ENCODE measurements around the gene RHBG.
A peak's percentile ranks its signal among the peaks of the same experiment; 100 is the strongest.

Gene RHBG

DNA sequence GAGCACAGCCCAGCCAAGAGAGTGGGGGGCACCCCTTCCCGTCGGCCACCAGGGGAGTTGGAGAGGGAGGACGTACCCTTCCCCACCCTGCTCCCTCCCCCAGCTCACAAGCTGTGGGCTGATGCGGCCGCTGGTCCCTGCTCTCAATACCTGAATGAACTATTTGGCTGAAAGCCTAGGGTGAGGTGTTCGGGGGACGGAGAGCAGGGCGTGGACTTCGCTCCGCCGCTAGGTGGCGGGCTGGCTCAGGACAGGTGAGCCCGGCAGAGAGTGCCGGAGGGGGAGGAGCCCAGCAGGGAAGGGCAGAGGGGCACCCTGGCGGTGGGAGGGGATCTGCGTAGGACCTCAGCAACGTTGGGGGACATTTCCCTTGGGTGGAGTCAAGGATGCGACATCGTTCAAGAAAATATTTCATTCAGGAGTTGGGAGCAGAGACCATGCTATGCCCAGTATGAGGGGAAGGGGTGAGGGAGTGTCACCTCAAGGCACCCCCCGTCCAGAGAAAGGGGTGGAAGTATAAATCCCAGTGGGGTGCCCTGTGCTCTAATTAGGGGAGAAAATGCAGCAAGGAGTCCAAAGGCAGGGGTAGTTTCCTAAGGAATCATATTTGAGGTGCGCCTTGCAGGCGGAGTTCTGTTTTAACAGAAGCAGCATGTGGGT lies 12.0 kb upstream of the RHBG start:
- peaks cover 19 to 45% (median 31%) of the 10 kb centered on the region in 11 experiments; a peak in 21 of 22 replicates for H3K27me3 ChIP-seq
- no peak overlapping the region for H3K9ac ChIP-seq
- no peaks in the 10 kb centered on the region for H4K20me1 ChIP-seq
- H3K4me1 ChIP-seq, result peaks cover 0 to 9% (median 0%) of the 10 kb centered on the region in 10 experiments; a peak in 4 of 20 replicates
- H3K9me3 ChIP-seq (replicated peaks in 1 of 11), result no peaks in the 10 kb centered on the region
- H3K4me2 ChIP-seq, result peak overlapping the region; percentile 10 to 52 (median 36); a peak in 15 of 22 replicates
- TF ChIP-seq Cebpa-rat (IDR thresholded peaks at IDR 0.05), result no peak
- H3K36me3 ChIP-seq, result no peaks in the 10 kb centered on the region
- H3K27ac ChIP-seq, result no peak overlapping the region
- no peak overlapping the region for H3K4me3 ChIP-seq

GRCh38 chr1:156357977-156358376 lies 11.0 kb upstream of the RHBG start:
- Histone ChIP-seq H3K4me2 (no peak overlapping the region), H4K20me1 (no peaks in the 10 kb centered on the region), H3K4me3 (no peak overlapping the region), H3K27ac (no peak overlapping the region), H3K4me1 (peaks cover 0 to 9% (median 0%) of the 10 kb centered on the region in 10 experiments; a peak in 4 of 20 replicates), H3K36me3 (no peaks in the 10 kb centered on the region), H3K9ac (no peak overlapping the region), H3K27me3 (peaks cover 19 to 45% (median 31%) of the 10 kb centered on the region in 11 experiments; a peak in 21 of 22 replicates), H3K9me3 (replicated peaks in 1 of 11) (no peaks in the 10 kb centered on the region)
- no peak for TF ChIP-seq Cebpa-rat (IDR thresholded peaks at IDR 0.05)

- no peak overlapping the region for H3K27ac ChIP-seq
Measured at GRCh38 chr1:156358641-156359040, 10.4 kb upstream of the RHBG start.

GRCh38 chr1:156359249-156359648 lies 9.8 kb upstream of the RHBG start:
- no peak for TF ChIP-seq Cebpa-rat (IDR thresholded peaks at IDR 0.05)
- H3K27ac ChIP-seq, result no peak overlapping the region
- H3K4me3 ChIP-seq, result no peak overlapping the region
- H3K9ac ChIP-seq, result no peak overlapping the region
- peaks cover 0 to 9% (median 0%) of the 10 kb centered on the region in 10 experiments; a peak in 4 of 20 replicates for H3K4me1 ChIP-seq
- H3K4me2 ChIP-seq, result no peak overlapping the region
- H3K9me3 ChIP-seq (replicated peaks in 1 of 11), result peaks cover 0 to 2% (median 0%) of the 10 kb centered on the region in 11 experiments; a peak in 2 of 22 replicates
- no peaks in the 10 kb centered on the region for H4K20me1 ChIP-seq
- no peaks in the 10 kb centered on the region for H3K36me3 ChIP-seq
- peaks cover 19 to 45% (median 31%) of the 10 kb centered on the region in 11 experiments; a peak in 21 of 22 replicates for H3K27me3 ChIP-seq

More at GRCh38 chr1:156358641-156359040, 10.4 kb upstream of the RHBG start:
- H3K27me3 ChIP-seq, result peaks cover 19 to 45% (median 31%) of the 10 kb centered on the region in 11 experiments; a peak in 21 of 22 replicates
- no peak overlapping the region for H3K4me3 ChIP-seq
- H4K20me1 ChIP-seq, result no peaks in the 10 kb centered on the region
- no peaks in the 10 kb centered on the region for H3K9me3 ChIP-seq (replicated peaks in 1 of 11)
- H3K4me2 ChIP-seq, result no peak overlapping the region
- no peak for TF ChIP-seq Cebpa-rat (IDR thresholded peaks at IDR 0.05)
- no peak overlapping the region for H3K9ac ChIP-seq
- peaks cover 0 to 9% (median 0%) of the 10 kb centered on the region in 10 experiments; a peak in 4 of 20 replicates for H3K4me1 ChIP-seq
- H3K36me3 ChIP-seq, result no peaks in the 10 kb centered on the region

DNA sequence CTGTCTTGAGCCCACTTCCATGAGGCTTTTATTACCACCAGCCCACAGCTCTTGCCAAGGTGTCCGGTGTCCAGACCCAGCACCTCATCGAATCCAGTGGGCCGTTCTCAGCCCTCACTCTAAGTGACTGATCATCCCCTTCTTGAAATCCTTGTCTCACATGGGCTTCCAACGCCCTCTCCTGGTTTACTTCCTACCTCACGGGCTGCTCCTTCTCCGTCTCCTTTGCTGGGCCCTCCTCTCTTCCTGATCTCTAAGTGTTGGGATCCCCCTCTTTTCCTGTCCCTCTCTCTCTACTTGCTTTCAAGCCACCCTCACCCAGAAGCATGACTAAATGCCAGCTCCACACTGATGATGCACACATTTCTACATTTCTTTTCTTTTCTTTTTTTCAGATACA lies 9.0 kb upstream of the RHBG start:
- Histone ChIP-seq H3K4me1 (peaks cover 0 to 9% (median 0%) of the 10 kb centered on the region in 10 experiments; a peak in 4 of 20 replicates), H4K20me1 (no peaks in the 10 kb centered on the region), H3K36me3 (no peaks in the 10 kb centered on the region), H3K27me3 (peaks cover 19 to 38% (median 28%) of the 10 kb centered on the region in 11 experiments; a peak in 21 of 22 replicates), H3K4me2 (no peak overlapping the region), H3K4me3 (no peak overlapping the region), H3K9me3 (replicated peaks in 1 of 11) (peaks cover 0 to 10% (median 0%) of the 10 kb centered on the region in 11 experiments; a peak in 4 of 22 replicates), H3K27ac (no peak overlapping the region), H3K9ac (no peak overlapping the region)
- TF ChIP-seq Cebpa-rat (IDR thresholded peaks at IDR 0.05), result no peak

- no peaks in the 10 kb centered on the region for H4K20me1 ChIP-seq
- no peak overlapping the region for H3K9ac ChIP-seq
Measured at GRCh38 chr1:156360534-156360933, 8.5 kb upstream of the RHBG start.

GRCh38 chr1:156365754-156366153 lies 3.3 kb upstream of the RHBG start:
- no peak overlapping the region for H3K27ac ChIP-seq
- H3K27me3 ChIP-seq, result peaks cover 26 to 47% (median 32%) of the 10 kb centered on the region in 11 experiments
- TF ChIP-seq Cebpa-rat (IDR thresholded peaks at IDR 0.05), result no peak
- no peak overlapping the region for H3K4me3 ChIP-seq
- peaks cover 0 to 8% (median 2%) of the 10 kb centered on the region in 10 experiments; a peak in 3 of 20 replicates for H3K4me1 ChIP-seq
- no peaks in the 10 kb centered on the region; a peak in 2 of 22 replicates for H4K20me1 ChIP-seq
- H3K9ac ChIP-seq, result no peak overlapping the region
- H3K36me3 ChIP-seq, result no peaks in the 10 kb centered on the region
- H3K4me2 ChIP-seq, result no peak overlapping the region
- H3K9me3 ChIP-seq (replicated peaks in 1 of 11), result peaks cover 0 to 11% (median 0%) of the 10 kb centered on the region in 11 experiments; a peak in 4 of 22 replicates

More at GRCh38 chr1:156360534-156360933, 8.5 kb upstream of the RHBG start:
- H3K4me3 ChIP-seq, result no peak overlapping the region
- H3K36me3 ChIP-seq, result no peaks in the 10 kb centered on the region
- no peak overlapping the region for H3K4me2 ChIP-seq
- H3K27ac ChIP-seq, result no peak overlapping the region
- peaks cover 0 to 11% (median 0%) of the 10 kb centered on the region in 11 experiments; a peak in 4 of 22 replicates for H3K9me3 ChIP-seq (replicated peaks in 1 of 11)
- H3K4me1 ChIP-seq, result peaks cover 0 to 9% (median 0%) of the 10 kb centered on the region in 10 experiments; a peak in 4 of 20 replicates
- TF ChIP-seq Cebpa-rat (IDR thresholded peaks at IDR 0.05), result no peak
- H3K27me3 ChIP-seq, result peaks cover 19 to 32% (median 24%) of the 10 kb centered on the region in 11 experiments; a peak in 21 of 22 replicates

DNA sequence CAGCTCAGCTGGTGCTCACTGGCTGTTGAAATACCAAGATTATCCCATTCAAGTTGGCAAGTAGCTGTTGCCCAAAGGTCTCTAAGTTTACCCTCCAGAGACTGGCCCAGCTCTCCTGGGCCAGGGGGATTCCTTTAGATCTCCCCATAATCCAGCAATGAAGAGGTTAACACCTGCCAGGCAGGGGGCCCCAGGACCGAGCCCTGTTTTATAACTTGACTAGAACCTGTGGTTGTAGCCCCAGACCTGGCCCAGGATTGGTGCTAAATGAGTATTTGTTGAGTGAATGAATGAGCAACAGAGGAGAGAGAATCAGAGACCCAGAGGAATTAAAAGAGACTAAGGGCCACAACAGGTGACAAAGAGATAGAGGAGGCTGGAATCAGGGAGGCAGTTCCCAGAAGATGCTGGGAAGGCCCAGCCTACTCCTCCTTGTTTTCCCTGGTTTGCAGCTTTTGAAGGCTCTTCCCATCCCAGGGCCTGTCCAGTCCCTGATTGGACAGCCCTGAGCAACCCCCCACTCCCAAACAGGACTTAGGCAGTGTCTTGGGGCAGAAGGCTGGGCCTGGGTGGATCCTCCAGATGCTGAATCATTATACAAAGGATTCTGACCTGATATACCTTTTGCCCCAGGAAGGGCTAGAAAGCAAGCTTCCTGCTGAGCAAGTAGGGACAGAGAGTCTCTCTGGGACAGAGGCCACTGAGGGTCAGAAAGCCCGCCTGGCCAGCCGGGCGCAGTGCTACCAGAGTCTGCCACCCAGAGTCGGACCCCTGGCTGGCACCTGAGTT lies 2.4 kb upstream of the RHBG start:
- Histone ChIP-seq H3K27ac (no peak overlapping the region), H3K9ac (no peak overlapping the region), H3K4me3 (no peak overlapping the region), H3K4me1 (peaks cover 0 to 13% (median 4%) of the 10 kb centered on the region in 10 experiments; a peak in 11 of 20 replicates), H4K20me1 (no peaks in the 10 kb centered on the region; a peak in 2 of 22 replicates), H3K36me3 (no peaks in the 10 kb centered on the region), H3K27me3 (peaks cover 26 to 49% (median 32%) of the 10 kb centered on the region in 11 experiments), H3K9me3 (replicated peaks in 1 of 11) (peaks cover 0 to 11% (median 0%) of the 10 kb centered on the region in 11 experiments; a peak in 4 of 22 replicates), H3K4me2 (no peak overlapping the region; a peak in 1 of 22 replicates)
- no peak for TF ChIP-seq Cebpa-rat (IDR thresholded peaks at IDR 0.05)

Data from BLaER1 treated with 17β-estradiol and CSF1 and Interleukin-3, amounts not matched to agents 10 nM and 100 nM (cell line).